ENCODE results near the gene BAZ2A.
"Not testable (repeated sequence)": the region's sequence is repeated elsewhere in the genome, so short reads cannot be mapped to it uniquely, and the experiment has no call there.

BAZ2A gene

DNA sequence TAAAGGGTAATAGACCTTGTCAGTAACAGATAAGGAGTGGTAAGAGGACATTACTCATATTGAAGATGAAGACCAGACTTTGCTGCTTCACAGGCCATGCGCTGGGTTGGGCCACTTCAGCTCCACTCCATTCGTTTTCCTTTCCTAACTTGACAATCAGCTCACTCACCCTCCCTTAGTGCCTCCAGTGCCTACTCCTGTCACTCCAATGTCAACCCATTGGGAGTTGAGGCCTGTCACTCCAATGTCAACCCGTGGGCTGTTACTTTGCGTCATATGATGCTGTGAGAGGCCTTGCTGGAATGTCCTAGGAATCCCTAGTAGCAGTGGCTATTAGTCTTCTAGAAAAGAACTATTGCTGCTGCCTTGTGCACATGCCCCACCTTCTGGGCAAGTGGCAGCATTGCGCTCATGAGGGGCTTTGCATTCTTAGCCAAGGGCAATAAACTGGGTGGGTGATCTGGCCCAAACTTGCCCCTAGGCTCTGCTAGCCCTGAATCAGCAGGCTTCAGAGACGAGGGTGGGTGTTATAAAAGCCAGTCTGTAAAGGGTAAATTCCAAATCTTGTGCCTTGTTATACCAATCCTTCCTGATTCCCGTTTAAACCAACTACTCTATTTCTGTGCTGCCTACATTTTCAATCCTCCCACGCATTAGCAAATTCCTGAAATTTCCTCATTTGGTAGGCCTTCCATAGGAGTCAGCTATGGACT is 36.1 kb downstream of the BAZ2A start:
- DNase-seq, result no peak

GRCh38 chr12:56591961-56592360 is 38.2 kb downstream of the BAZ2A start:
- DNase-seq, result no peak

- no peak for DNase-seq
Observed at GRCh38 chr12:56591126-56591525, 39.0 kb downstream of the BAZ2A start.

- DNase-seq, result no peak
Observed at GRCh38 chr12:56590237-56590830, 39.8 kb downstream of the BAZ2A start.

DNA sequence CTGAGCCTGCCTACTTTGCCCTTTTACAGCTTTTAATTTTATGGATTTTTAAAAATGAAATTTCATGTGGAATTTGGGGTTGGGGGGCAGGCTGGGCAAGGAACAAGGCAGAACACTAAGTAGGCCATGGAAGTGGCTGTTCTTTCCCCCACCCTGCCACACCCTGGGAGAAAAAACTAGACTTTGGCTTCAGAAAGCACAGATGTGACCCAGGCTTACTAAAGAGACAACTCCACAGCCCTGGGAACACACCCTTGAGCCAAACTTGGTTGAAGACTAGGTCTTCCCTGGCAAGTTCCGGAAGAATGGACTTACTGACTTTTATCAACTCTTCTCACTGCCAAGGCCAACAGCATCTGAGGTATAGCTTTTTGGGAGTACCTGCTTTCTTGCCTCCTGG is 40.3 kb downstream of the BAZ2A start:
- no peak for DNase-seq

DNA sequence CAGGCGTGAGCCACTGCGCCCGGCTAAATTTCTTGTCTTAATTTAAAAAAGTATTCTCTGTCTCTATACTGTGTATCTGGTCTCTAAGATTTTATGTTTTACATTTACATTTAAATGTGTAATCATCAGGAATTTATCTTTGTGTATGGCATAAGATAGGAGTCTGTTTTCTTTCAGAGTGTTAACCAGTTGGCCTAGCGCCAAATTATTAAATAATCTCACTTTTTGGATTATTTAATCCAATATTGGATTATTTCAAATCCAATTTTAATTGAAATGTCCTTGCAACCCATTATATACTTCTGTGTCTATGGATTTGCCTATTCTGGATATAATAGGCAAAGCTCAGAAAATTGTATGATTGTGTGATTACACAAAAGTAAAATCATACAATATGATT is 45.0 kb downstream of the BAZ2A start:
- no peak for DNase-seq

DNA sequence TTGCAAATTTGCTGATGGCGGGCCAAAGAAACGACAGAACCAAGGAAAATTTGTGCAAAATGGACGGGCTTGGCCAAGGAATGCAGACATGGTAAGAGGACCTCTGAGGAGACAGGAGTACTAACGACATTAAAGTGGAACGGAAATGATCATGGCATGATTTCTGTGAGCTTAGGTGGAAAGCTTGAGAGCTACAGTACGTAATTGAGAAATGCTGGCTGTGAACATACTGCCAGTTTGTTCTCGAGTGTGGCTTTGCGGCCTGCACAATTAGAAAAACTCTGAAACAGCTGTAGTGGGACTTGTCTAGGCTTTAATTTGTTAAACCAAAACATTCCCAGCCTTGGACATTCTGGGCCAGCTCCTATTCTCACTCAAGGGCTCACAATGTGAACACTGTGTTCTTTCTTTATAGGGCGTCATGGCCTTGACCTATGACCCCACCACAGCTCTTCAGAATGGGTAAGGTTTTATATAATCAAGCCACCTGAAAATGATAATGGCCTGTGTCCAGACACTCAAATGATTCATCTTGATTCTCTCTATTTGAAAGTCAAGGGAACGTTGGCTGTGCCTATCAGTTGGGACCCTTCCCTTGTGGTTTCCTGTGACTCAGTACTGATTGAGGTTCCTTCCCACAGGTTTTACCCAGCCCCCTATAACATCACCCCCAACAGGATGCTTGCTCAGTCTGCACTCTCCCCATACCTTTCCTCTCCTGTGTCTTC is 48.5 kb downstream of the BAZ2A start:
- DNase-seq, result no peak

- DNase-seq, result no peak
Observed at GRCh38 chr12:56578983-56579546, 51.1 kb downstream of the BAZ2A start.

DNA sequence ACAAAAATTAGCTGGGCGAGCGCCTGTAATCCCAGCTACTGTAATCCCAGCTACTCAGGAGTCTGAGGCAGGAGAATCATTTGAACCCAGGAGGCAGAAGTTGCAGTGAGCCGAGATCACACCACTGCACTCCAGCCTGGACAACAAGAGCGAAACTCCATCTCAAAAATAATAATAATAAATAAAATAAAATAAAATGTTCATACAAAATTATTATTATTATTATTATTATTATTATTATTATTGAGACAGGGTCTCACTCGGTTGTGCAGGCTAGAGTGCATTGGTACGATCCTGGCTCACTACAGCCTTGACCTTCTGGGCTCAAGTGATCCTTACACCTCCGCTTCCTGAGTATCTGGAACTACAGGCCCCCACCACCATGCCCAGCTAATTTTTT is 52.9 kb downstream of the BAZ2A start:
- DNase-seq, result not testable (repeated sequence)

DNA sequence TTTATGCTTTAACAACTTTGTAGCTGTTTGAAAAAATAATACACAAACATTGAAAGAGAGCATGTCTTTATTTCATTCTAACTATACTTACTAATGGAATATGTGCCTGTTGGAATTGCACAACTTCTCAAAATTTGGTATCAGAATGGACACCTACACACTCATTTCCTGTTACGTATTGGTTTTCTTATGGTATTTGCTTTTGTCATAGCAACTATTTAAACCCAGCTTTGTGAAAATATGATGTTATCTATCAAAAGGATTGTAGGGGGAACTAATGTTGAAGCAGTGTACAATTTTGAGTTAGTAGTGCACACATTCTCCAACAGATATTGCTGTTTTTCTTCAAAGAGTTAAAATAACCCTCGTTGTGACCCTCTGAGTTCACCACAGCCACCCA is 55.9 kb downstream of the BAZ2A start:
- DNase-seq, result no peak

DNA sequence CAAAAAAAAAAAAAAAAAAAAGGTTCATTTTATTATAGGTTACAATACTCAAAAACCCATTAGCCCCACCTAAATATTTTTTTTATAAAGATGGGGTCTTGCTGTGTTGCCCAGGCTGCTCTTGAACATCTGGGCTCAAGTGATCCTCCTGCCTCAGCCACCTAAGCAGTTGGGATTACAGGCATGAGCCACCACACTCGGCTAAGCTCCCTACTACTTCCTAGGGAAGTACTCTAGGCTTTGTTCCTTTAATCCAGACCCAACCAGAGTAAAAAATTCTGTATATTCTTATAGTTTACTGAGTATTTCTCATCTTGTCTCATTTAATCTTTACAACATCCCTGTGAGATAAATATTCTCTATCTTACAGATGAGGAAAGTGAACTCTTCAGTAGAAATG is 57.8 kb downstream of the BAZ2A start:
- DNase-seq, result no peak

- no peak for DNase-seq
Observed at GRCh38 chr12:56571121-56571520, 59.0 kb downstream of the BAZ2A start.

DNA sequence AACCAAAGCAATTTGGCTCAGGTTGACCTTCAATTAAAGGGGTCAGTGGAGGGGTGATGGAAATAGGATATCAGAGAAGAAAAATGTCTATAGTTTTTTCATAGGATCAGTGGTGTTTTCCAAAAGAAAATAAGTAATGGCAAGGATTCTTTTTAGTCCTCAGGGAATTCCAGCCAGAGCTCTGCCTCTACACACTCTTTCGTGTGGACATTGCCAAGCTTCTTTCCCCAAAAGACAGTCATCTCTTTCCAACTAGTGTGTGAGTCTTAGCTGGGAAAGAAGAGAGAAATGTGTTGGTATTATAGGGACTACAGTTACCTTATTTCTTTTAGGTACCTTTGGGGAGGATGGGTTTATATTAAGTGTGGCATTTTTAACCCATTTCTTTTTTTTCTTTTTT is 62.0 kb downstream of the BAZ2A start:
- DNase-seq, result no peak

- DNase-seq, result no peak
Observed at GRCh38 chr12:56565510-56566101, 64.5 kb downstream of the BAZ2A start.

GRCh38 chr12:56551070-56551469 is 79.1 kb downstream of the BAZ2A start:
- no peak for DNase-seq

DNA sequence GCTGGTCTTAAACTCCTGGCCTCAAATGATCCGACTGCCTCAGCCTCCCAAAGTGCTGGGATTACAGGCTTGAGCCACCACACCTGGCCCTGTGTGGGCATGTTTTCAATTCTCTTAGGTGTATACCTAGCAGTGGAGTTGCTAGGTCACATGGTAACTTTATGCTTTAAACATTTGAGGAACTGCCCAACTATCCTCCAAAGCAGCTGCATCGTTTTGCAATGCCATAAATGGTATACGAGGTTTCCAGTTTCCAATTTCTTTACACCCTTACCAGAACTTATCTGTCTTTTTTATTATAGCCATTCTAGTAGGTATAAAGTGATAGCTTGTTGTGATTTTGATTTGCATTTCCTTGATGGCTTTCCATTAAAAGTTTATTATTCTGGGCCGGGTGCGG is 83.4 kb downstream of the BAZ2A start:
- DNase-seq, result no peak

Data from NCI-H1436 treated with DMSO at 0.1 percent for 48 hours (cell line).